ENCODE results near the gene COL15A1. TPM values are rescaled to one million over a fixed set of nuclear protein-coding genes. Genes with fewer than 3 reads are reported as not detected.

COL15A1 gene
- total RNA-seq, 6 experiments from 2014 or later: 0.07 to 0.58 (median 0.11) TPM; not detected in 2

DNA sequence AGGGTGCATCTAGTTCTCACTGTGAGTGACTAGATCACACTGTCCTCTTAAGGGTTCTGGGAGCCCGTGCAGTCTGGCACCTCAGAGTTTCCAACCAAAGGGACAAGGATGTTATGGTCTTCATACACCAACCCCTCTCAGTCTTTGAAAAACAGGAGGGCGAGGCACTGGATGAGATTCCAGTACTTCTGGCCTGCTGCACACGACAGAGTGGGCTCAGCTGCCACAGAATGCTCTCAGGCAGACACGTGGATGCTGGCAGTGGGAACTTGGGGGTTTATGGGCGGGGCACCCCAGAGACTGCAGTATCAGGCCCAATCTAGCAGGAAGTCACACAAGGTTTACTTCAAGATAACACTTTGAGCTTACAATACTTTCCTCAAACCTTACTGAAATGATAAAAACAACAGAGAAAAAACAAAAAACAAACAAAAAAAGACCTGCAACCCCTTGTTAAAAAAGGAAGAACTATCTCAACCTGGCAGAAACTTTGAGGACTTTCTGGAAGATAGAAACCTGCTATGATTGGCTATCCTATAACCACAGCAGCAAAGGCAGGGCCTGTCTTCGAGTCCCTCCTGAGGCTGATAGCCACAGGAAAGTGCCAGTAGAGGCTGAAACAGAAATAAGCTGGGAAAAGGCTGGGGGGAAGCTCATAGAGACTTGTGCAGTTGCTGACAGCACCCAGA, 132.9 kb downstream of the COL15A1 start:
- H3K27me3 ChIP-seq: no peaks in the 10 kb centered on the region
- intact Hi-C loops (cut with DNase I): no loop called here
- no peaks in the 10 kb centered on the region for H3K9me3 ChIP-seq
- WGBS (ENCODE audit: insufficient coverage, low coverage, low lambda C conversion rate, missing lambda C conversion rate): 20% methylated on average over 4 of the region's 6 CpGs
- H3K36me3 ChIP-seq: no peaks in the 10 kb centered on the region
- TF ChIP-seq, protein P1, sequence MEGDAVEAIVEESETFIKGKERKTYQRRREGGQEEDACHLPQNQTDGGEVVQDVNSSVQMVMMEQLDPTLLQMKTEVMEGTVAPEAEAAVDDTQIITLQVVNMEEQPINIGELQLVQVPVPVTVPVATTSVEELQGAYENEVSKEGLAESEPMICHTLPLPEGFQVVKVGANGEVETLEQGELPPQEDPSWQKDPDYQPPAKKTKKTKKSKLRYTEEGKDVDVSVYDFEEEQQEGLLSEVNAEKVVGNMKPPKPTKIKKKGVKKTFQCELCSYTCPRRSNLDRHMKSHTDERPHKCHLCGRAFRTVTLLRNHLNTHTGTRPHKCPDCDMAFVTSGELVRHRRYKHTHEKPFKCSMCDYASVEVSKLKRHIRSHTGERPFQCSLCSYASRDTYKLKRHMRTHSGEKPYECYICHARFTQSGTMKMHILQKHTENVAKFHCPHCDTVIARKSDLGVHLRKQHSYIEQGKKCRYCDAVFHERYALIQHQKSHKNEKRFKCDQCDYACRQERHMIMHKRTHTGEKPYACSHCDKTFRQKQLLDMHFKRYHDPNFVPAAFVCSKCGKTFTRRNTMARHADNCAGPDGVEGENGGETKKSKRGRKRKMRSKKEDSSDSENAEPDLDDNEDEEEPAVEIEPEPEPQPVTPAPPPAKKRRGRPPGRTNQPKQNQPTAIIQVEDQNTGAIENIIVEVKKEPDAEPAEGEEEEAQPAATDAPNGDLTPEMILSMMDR (IDR thresholded peaks at IDR 0.05): no peak
- TF ChIP-seq POLR2A (IDR thresholded peaks at IDR 0.05): no peak
- H3K4me1 ChIP-seq: no peaks in the 10 kb centered on the region
- no peak overlapping the region for H3K27ac ChIP-seq
- DNase-seq (no peak), ATAC-seq (peak in 3 of 4 donors; percentile 54 to 61 (median 57))
- no peak overlapping the region for H3K4me3 ChIP-seq

DNA sequence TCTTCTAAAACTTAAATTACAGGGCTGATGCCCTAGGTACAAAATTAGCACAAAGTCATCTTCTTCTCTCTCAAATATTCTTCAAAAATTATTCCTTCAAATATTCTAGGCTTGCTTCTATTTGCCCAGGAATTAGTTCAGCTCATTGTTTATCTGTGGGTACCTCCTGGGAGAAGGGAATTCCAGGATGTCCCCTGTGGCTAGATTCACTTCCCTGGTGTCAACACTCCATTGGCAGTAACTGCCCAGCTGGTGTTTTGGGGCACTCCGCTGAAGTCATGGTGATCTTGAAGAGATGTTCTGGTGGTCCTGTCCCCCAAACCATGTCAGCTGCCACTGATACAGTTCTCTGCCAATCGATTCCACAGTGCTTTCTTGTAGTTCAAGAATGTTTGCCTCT, 135.0 kb downstream of the COL15A1 start:
- Histone ChIP-seq H3K4me3 (no peak overlapping the region), H3K27ac (no peak overlapping the region), H3K9me3 (no peaks in the 10 kb centered on the region), H3K4me1 (no peaks in the 10 kb centered on the region), H3K27me3 (no peaks in the 10 kb centered on the region), H3K36me3 (no peaks in the 10 kb centered on the region)
- 100% methylated on average over 1 of the region's 2 CpGs for WGBS (ENCODE audit: insufficient coverage, low coverage, low lambda C conversion rate, missing lambda C conversion rate)
- ATAC-seq (no peak), DNase-seq (no peak)
- intact Hi-C loops (cut with DNase I): no loop called here
- TF ChIP-seq, protein P1 (IDR thresholded peaks at IDR 0.05): no peak
- TF ChIP-seq POLR2A (IDR thresholded peaks at IDR 0.05): no peak

GRCh38 chr9:99079542-99079941, 135.8 kb downstream of the COL15A1 start:
- Histone ChIP-seq H3K27ac (no peak overlapping the region), H3K4me3 (no peak overlapping the region), H3K27me3 (no peaks in the 10 kb centered on the region), H3K36me3 (no peaks in the 10 kb centered on the region), H3K9me3 (no peaks in the 10 kb centered on the region), H3K4me1 (no peaks in the 10 kb centered on the region)
- TF ChIP-seq, protein P1 (IDR thresholded peaks at IDR 0.05): no peak
- no peak for TF ChIP-seq POLR2A (IDR thresholded peaks at IDR 0.05)
- ATAC-seq (no peak), DNase-seq (no peak)
- 75% methylated on average over 3 of the region's 3 CpGs for WGBS (ENCODE audit: insufficient coverage, low coverage, low lambda C conversion rate, missing lambda C conversion rate)
- intact Hi-C loops (cut with DNase I): no loop called here

DNA sequence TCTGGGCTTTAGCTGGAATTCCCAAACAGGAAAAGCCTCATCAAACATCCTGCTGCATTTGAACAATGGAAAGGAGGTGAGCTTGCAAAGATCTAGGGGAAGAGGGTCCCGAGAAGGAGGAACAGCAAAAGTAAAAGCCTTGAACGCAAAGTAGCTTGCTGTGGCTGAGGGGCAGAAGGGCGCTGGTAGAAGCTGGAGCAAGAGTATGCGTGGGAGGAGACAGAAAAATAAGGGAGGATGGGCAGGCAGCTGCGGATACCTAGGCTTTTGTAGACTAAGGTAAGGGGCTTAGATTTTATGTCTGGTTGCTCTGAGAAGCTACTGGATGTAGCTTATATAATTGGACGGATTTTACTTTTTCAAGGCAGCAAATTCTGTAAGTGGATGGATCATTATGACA, 139.3 kb downstream of the COL15A1 start:
- TF ChIP-seq POLR2A (IDR thresholded peaks at IDR 0.05): no peak
- TF ChIP-seq, protein P1 (IDR thresholded peaks at IDR 0.05): no peak
- H3K27ac ChIP-seq: no peak overlapping the region
- H3K4me1 ChIP-seq: no peaks in the 10 kb centered on the region
- no peaks in the 10 kb centered on the region for H3K27me3 ChIP-seq
- 38% methylated on average over 6 of the region's 6 CpGs for WGBS (ENCODE audit: insufficient coverage, low coverage, low lambda C conversion rate, missing lambda C conversion rate)
- ATAC-seq (no peak), DNase-seq (no peak)
- intact Hi-C loops (cut with DNase I): no loop called here
- H3K9me3 ChIP-seq: no peaks in the 10 kb centered on the region
- no peak overlapping the region for H3K4me3 ChIP-seq
- no peaks in the 10 kb centered on the region for H3K36me3 ChIP-seq
